Measurements from ENCODE around the gene OR13J1.

OR13J1 gene

GRCh38 chr9:35829764-35830096, 40.5 kb downstream of the OR13J1 start:
- peak; percentile 37 for DNase-seq

- DNase-seq = peak; percentile 95
Observed at GRCh38 chr9:35829084-35829763, 41.0 kb downstream of the OR13J1 start, which contains the start of gene TMEM8B. Gene TMEM8B, plus strand, starts transcription at chr9:35829228. Its CDS starts 220 bp downstream, at chr9:35829448.

- peak; percentile 23 for DNase-seq
Observed at GRCh38 chr9:35828716-35829083, 41.5 kb downstream of the OR13J1 start, which contains the start of gene FAM221B. Gene FAM221B, minus strand, starts transcription at chr9:35828732. Its CDS starts 2,571 bp downstream, at chr9:35826161.

- no peak for DNase-seq
Observed at GRCh38 chr9:35827486-35827885, 42.7 kb downstream of the OR13J1 start.

- peak; percentile 72 for DNase-seq
Observed at GRCh38 chr9:35826071-35826701, 44.0 kb downstream of the OR13J1 start.

GRCh38 chr9:35822926-35823325, 47.3 kb downstream of the OR13J1 start:
- DNase-seq = no peak

- no peak for DNase-seq
Observed at GRCh38 chr9:35820076-35820475, 50.1 kb downstream of the OR13J1 start.

All from NCI-H82 (cell line).